Breast epithelium (tissue), 4 donors: ENCODE results near the gene CPNE6. TPM values are rescaled to one million over a fixed set of nuclear protein-coding genes. Genes with fewer than 3 reads are reported as not detected.

Experiments
- DNase-seq, 2 donors: peaks; one replicate each; pipeline ENCODE4 v3.0.0-alpha.2; 2019; ENCODE audit warnings: low spot score in 2 of 2
- H3K27ac ChIP-seq, 2 donors: fragments of 200-600 bp; sonication (generic) in 1 of 2; one replicate each; pipeline ENCODE4 v1.5.1; 2016 to 2019; ENCODE audit warnings: mild to moderate bottlenecking in 1 of 2
- H3K27me3 ChIP-seq, 2 donors: fragments of 200-600 bp; sonication (generic) in 1 of 2; one replicate each; pipeline versions ENCODE4 v1.5.1 to v1.6.0; 2017 to 2019; ENCODE audit warnings: control low read depth in 1 of 2, mild to moderate bottlenecking in 1 of 2
- H3K36me3 ChIP-seq: fragments of 200-600 bp; one replicate; pipeline ENCODE4 v1.5.1; 2019
- H3K4me1 ChIP-seq, 2 donors: fragments of 200-600 bp; sonication (generic); one replicate each; pipeline ENCODE4 v1.5.1; 2016 to 2019; ENCODE audit warnings: control low read depth in 1 of 2
- H3K4me3 ChIP-seq, 3 donors: fragments of 200-600 bp; sonication (generic); 1 replicate in 2 of 3; 2 replicates in 1 of 3; pipeline ENCODE4 v1.5.1; 2016 to 2019; ENCODE audit warnings: mild to moderate bottlenecking in 3 of 3, moderate library complexity in 2 of 3
- H3K9me3 ChIP-seq, 2 donors: fragments of 200-600 bp; sonication (generic) in 1 of 2; one replicate each; pipeline ENCODE4 v1.5.1; 2016 to 2019; ENCODE audit warnings: control low read depth in 1 of 2
- POLR2A ChIP-seq: fragments of 450-650 bp; IDR thresholded peaks from one replicate; pipeline ENCODE4 v1.6.1; 2016; ENCODE audit warnings: antibody characterized with exemption, mild to moderate bottlenecking, moderate library complexity
- POLR2AphosphoS5 ChIP-seq, 3 donors: sonication (generic); formaldehyde crosslinking; IDR thresholded peaks; one replicate each; pipeline ENCODE4 v1.6.1; 2017; ENCODE audit warnings: antibody characterized with exemption in 3 of 3
- intact Hi-C: fragments of 100-400 bp; cut with DNase I; formaldehyde crosslinking; loops from one replicate; pipeline ENCODE4 v1.15.1; 2023; ENCODE audit warnings: low total_unique reads
- total RNA-seq, 3 donors: library from RNA; depleted of rRNA; stranded (reverse); fragments of >200 nt; gene quantifications; one replicate each; pipeline ENCODE4 v1.1.0, GENCODE V29; 2016
- TF ChIP-seq, protein P1 (sequence below), 3 donors: fragments of 450-650 bp; IDR thresholded peaks; one replicate each; pipeline ENCODE4 v1.5.1; 2016 to 2017; ENCODE audit warnings: antibody characterized with exemption in 3 of 3, mild to moderate bottlenecking in 3 of 3, moderate library complexity in 3 of 3

Gene CPNE6
- total RNA-seq, 3 donors from 2014 or later: not detected

DNA sequence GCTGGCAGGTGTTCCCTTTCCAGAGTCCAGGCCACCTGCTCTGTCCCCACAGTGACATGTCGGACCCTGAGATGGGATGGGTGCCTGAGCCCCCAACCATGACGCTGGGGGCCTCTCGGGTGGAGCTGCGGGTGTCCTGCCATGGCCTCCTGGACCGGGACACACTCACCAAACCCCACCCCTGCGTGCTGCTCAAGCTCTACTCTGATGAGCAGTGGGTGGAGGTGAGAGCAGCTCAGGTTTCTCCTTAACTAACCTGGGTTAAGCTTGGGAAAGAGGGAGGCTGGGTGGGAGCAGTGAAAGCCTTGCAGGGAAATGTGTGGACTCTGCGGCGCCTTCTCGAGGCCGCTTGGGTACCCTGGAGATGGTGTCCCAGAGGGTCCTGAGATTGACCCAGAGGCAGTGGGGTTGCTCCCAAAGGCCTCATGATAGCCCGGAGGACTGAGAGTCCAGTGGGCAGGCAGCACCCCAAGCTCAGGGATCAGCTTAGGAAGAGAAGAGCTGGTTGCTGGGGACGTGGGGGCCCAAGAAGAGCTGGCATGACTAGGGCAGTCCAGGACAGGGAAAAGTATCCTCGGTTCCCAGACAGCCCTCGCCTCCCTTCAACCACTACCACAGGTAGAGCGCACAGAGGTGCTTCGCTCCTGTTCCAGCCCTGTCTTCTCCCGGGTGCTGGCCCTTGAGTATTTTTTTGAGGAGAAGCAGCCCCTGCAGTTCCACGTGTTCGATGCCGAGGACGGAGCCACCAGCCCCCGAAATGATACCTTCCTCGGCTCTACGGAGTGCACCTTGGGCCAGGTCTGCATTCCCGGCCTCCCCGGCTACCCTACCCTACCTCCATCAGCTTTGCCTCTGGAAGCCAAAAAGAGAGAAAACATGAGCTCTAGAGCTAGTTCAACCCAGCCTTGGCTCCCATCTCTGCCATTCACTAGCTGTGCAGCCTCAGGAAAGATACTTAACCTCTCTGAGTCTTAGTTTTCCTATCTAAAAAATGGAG is 1.8 kb downstream of the CPNE6 start:
- H3K27ac ChIP-seq: no peak overlapping the region
- peaks cover 0 to 6% of the 10 kb centered on the region in 2 donors for H3K27me3 ChIP-seq
- H3K9me3 ChIP-seq: no peaks in the 10 kb centered on the region
- no peak for TF ChIP-seq POLR2A
- TF ChIP-seq, protein P1, sequence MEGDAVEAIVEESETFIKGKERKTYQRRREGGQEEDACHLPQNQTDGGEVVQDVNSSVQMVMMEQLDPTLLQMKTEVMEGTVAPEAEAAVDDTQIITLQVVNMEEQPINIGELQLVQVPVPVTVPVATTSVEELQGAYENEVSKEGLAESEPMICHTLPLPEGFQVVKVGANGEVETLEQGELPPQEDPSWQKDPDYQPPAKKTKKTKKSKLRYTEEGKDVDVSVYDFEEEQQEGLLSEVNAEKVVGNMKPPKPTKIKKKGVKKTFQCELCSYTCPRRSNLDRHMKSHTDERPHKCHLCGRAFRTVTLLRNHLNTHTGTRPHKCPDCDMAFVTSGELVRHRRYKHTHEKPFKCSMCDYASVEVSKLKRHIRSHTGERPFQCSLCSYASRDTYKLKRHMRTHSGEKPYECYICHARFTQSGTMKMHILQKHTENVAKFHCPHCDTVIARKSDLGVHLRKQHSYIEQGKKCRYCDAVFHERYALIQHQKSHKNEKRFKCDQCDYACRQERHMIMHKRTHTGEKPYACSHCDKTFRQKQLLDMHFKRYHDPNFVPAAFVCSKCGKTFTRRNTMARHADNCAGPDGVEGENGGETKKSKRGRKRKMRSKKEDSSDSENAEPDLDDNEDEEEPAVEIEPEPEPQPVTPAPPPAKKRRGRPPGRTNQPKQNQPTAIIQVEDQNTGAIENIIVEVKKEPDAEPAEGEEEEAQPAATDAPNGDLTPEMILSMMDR (IDR thresholded peaks at IDR 0.05): no peak
- TF ChIP-seq POLR2AphosphoS5 (IDR thresholded peaks at IDR 0.05): no peak
- no peaks in the 10 kb centered on the region for H3K4me1 ChIP-seq
- intact Hi-C loops: loop anchor here (10.0 kb wide), 1 partner anchor 1588 kb away; no protein-coding TSS in a partner anchor
- no peaks in the 10 kb centered on the region for H3K36me3 ChIP-seq
- no peak for DNase-seq
- H3K4me3 ChIP-seq: no peak overlapping the region

GRCh38 chr14:24074625-24075484 is 3.5 kb downstream of the CPNE6 start:
- intact Hi-C loops: loop anchor here (10.0 kb wide), 1 partner anchor 1590 kb away; no protein-coding TSS in a partner anchor
- Histone ChIP-seq H3K4me3 (no peak overlapping the region), H3K9me3 (no peaks in the 10 kb centered on the region), H3K4me1 (no peaks in the 10 kb centered on the region), H3K36me3 (no peaks in the 10 kb centered on the region), H3K27ac (no peak overlapping the region), H3K27me3 (peaks cover 0 to 6% of the 10 kb centered on the region in 2 donors)
- TF ChIP-seq POLR2A (no peak), POLR2AphosphoS5 (IDR thresholded peaks at IDR 0.05) (no peak)
- TF ChIP-seq, protein P1 (IDR thresholded peaks at IDR 0.05): no peak
- DNase-seq: no peak

GRCh38 chr14:24075485-24076301 is 4.3 kb downstream of the CPNE6 start:
- Histone ChIP-seq H3K27ac (no peak overlapping the region), H3K36me3 (no peaks in the 10 kb centered on the region), H3K9me3 (no peaks in the 10 kb centered on the region), H3K4me3 (no peak overlapping the region), H3K4me1 (no peaks in the 10 kb centered on the region), H3K27me3 (peaks cover 0 to 6% of the 10 kb centered on the region in 2 donors)
- DNase-seq: no peak
- no peak for TF ChIP-seq POLR2AphosphoS5 (IDR thresholded peaks at IDR 0.05)
- TF ChIP-seq POLR2A: no peak
- TF ChIP-seq, protein P1 (IDR thresholded peaks at IDR 0.05): no peak
- intact Hi-C loops: loop anchor here (10.0 kb wide), 1 partner anchor 1591 kb away; no protein-coding TSS in a partner anchor

DNA sequence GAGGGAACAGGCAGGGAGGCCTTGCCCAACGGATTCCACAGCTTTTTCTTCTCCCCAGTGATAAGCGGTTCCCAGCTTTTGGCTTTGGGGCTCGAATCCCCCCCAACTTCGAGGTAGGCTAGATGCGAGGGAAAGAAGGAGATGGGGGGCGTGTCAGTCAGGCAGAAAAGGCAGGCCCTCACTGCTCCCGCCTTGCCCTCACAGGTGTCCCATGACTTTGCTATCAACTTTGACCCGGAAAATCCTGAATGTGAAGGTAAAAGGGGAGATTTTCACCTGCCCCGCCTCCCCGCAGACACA is 4.9 kb downstream of the CPNE6 start:
- H3K36me3 ChIP-seq: no peaks in the 10 kb centered on the region
- H3K27me3 ChIP-seq: peaks cover 0 to 6% of the 10 kb centered on the region in 2 donors
- intact Hi-C loops: loop anchor here (10.0 kb wide), 1 partner anchor 1591 kb away; no protein-coding TSS in a partner anchor
- no peaks in the 10 kb centered on the region for H3K4me1 ChIP-seq
- no peak for DNase-seq
- no peak overlapping the region for H3K4me3 ChIP-seq
- TF ChIP-seq POLR2A: no peak
- TF ChIP-seq POLR2AphosphoS5 (IDR thresholded peaks at IDR 0.05): no peak
- TF ChIP-seq, protein P1 (IDR thresholded peaks at IDR 0.05): no peak
- H3K27ac ChIP-seq: no peak overlapping the region
- H3K9me3 ChIP-seq: no peaks in the 10 kb centered on the region
